Tibial nerve (tissue), 4 donors: ENCODE measurements around the gene TCF12. TPM values are rescaled to one million over a fixed set of nuclear protein-coding genes. Genes with fewer than 3 reads are reported as not detected.

Experiments
- DNase-seq, 2 donors: peaks; one replicate each; pipeline ENCODE4 v3.0.0-alpha.2; 2019; ENCODE audit warnings: low spot score in 2 of 2
- H3K27ac ChIP-seq, 4 donors: fragments of 200-600 bp; sonication (generic) in 3 of 4; one replicate each; pipeline ENCODE4 v1.5.1; 2017 to 2019; ENCODE audit warnings: mild to moderate bottlenecking in 1 of 4
- H3K27me3 ChIP-seq, 2 donors: fragments of 200-600 bp; sonication (generic) in 1 of 2; one replicate each; pipeline versions ENCODE4 v1.5.1 to v1.6.0; 2017 to 2019
- H3K36me3 ChIP-seq, 3 donors: fragments of 200-600 bp; sonication (generic); one replicate each; pipeline ENCODE4 v1.5.1; 2018 to 2019
- H3K4me1 ChIP-seq, 4 donors: fragments of 200-600 bp; sonication (generic) in 3 of 4; one replicate each; pipeline ENCODE4 v1.5.1; 2017 to 2019
- H3K4me3 ChIP-seq, 4 donors: fragments of 200-600 bp; sonication (generic) in 3 of 4; one replicate each; pipeline ENCODE4 v1.5.1; 2017 to 2019; ENCODE audit warnings: mild to moderate bottlenecking in 1 of 4, moderate library complexity in 1 of 4
- H3K9me3 ChIP-seq, 4 donors: fragments of 200-600 bp; sonication (generic) in 3 of 4; one replicate each; pipeline ENCODE4 v1.5.1; 2017 to 2019
- EP300 ChIP-seq, 2 donors: sonication (generic); formaldehyde crosslinking; IDR thresholded peaks; one replicate each; pipeline ENCODE4 v1.6.1; 2017; ENCODE audit warnings: antibody characterized with exemption in 2 of 2, mild to moderate bottlenecking in 1 of 2
- POLR2A ChIP-seq, 2 donors: fragments of 450-650 bp; IDR thresholded peaks; one replicate each; pipeline ENCODE4 v1.6.1; 2017; ENCODE audit warnings: antibody characterized with exemption in 2 of 2, mild to moderate bottlenecking in 2 of 2, moderate library complexity in 2 of 2
- WGBS, 2 donors: methylation state at CpG; one replicate each; pipeline ENCODE4 v1.1.5; 2018; 5-methylcytosine and 5-hydroxymethylcytosine counted together
- total RNA-seq, 4 donors: library from RNA; depleted of rRNA; stranded (reverse); fragments of >200 nt; gene quantifications; one replicate each; pipeline ENCODE4 v1.1.0, GENCODE V29; 2016
- TF ChIP-seq, protein P1 (sequence below), 5 experiments: fragments of 200-600 bp in 3 of 5; fragments of 450-650 bp in 2 of 5; sonication (generic) in 3 of 5; IDR thresholded peaks; one replicate each; pipeline ENCODE4 v1.5.1; 2016 to 2019; ENCODE audit warnings: antibody characterized with exemption in 5 of 5, mild to moderate bottlenecking in 3 of 5, moderate library complexity in 2 of 5

Gene TCF12
- total RNA-seq, 4 donors from 2014 or later = 117 to 181 (median 174) TPM

DNA sequence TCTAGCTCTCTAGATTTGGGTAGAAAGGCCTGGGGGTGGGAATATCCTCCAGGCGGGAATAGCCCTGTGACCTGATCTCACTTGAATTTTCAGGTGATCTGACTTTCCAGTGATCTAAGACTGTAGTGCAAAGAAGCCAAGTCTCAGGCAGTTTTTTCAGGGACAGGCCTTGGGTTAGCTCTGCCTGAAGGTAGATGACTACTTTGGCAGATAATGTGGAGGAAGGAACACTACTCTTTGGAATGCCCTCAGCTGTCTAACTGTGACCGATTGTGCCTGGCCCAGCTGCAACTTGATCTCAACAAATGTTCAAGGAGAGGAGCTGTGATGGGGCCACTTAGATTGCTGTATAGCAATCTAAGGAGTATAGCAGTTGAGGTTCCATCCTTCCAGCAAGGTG is 193.7 kb downstream of the TCF12 start:
- DNase-seq = no peak
- WGBS, 2 donors = 71 to 86% methylated on average over 2 of the region's 2 CpGs
- peaks cover 0 to 17% (median 9%) of the 10 kb centered on the region in 4 donors for H3K4me1 ChIP-seq

DNA sequence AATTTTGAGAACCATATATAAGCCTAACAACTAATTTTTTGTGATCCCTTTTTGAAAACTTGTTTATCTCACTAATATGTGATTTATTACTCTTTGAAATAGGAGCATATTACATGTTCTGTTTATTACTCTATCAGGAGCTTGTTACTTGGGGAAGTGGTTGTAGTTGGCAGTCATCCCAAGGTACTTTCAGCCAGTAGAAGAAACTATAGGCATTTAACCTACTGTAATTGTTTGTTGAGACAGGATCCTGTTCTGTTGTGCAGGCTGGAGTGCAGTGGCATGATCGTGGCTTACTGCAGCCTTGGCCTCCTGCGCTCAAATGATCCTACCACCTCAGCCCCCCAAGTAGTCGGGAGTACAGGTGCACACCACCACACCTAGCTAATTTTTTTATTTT is 195.6 kb downstream of the TCF12 start:
- no peak for DNase-seq
- WGBS, 2 donors = 74 to 77% methylated on average over 3 of the region's 3 CpGs
- Histone ChIP-seq H3K4me3 (no peak overlapping the region), H3K36me3 (no peaks in the 10 kb centered on the region), H3K9me3 (no peaks in the 10 kb centered on the region), H3K27ac (no peak overlapping the region), H3K4me1 (peaks cover 0 to 33% (median 15%) of the 10 kb centered on the region in 4 donors), H3K27me3 (no peaks in the 10 kb centered on the region)
- TF ChIP-seq POLR2A (IDR thresholded peaks at IDR 0.05) (no peak), EP300 (IDR thresholded peaks at IDR 0.05) (no peak)
- TF ChIP-seq, protein P1, sequence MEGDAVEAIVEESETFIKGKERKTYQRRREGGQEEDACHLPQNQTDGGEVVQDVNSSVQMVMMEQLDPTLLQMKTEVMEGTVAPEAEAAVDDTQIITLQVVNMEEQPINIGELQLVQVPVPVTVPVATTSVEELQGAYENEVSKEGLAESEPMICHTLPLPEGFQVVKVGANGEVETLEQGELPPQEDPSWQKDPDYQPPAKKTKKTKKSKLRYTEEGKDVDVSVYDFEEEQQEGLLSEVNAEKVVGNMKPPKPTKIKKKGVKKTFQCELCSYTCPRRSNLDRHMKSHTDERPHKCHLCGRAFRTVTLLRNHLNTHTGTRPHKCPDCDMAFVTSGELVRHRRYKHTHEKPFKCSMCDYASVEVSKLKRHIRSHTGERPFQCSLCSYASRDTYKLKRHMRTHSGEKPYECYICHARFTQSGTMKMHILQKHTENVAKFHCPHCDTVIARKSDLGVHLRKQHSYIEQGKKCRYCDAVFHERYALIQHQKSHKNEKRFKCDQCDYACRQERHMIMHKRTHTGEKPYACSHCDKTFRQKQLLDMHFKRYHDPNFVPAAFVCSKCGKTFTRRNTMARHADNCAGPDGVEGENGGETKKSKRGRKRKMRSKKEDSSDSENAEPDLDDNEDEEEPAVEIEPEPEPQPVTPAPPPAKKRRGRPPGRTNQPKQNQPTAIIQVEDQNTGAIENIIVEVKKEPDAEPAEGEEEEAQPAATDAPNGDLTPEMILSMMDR (IDR thresholded peaks at IDR 0.05) = no peak

More for the DNA sequence above, 193.7 kb downstream of the TCF12 start:
- no peaks in the 10 kb centered on the region for H3K36me3 ChIP-seq
- H3K9me3 ChIP-seq = no peaks in the 10 kb centered on the region
- TF ChIP-seq EP300 (IDR thresholded peaks at IDR 0.05) (no peak), POLR2A (IDR thresholded peaks at IDR 0.05) (no peak)
- TF ChIP-seq, protein P1 (IDR thresholded peaks at IDR 0.05) = no peak
- no peak overlapping the region for H3K27ac ChIP-seq
- H3K4me3 ChIP-seq = no peak overlapping the region
- H3K27me3 ChIP-seq = no peaks in the 10 kb centered on the region

DNA sequence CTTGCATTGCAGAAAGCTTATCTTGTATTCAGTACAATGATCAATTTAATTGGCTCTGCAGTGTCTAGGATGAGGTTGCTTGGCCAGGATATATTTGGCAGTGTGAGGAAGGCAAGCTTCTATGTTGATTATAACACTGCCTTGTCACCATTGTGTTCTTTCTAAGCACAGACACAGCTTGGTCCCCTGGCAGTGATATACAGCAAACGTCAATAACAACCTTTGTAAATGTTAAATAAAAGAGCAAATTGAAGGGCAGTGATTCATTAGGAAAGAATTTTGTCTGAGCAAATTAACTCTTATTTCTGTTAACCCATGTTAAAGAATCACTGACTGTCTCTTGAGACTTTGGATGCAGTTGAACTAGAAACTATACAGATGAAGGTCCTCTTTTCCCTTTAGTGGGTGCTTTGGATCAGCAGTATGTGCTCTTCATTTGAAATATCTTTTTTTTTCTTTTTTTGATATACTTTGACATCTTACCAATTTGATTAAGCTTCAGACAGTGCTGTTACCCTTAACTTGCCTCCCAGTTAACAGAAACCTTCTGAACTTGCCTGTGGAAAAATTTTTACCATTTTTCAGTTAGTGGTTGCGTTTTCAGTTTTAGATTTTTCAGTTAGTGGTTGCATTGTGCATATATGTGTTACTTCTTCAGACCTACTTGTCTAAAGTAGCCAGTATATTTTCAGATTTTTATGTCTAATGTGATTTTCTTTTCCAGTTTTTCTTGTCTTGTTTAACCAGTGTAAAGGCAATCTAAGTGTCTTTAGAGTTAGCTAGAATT is 199.8 kb downstream of the TCF12 start:
- Histone ChIP-seq H3K27me3 (no peaks in the 10 kb centered on the region), H3K4me1 (peaks cover 0 to 51% (median 15%) of the 10 kb centered on the region in 4 donors), H3K4me3 (no peak overlapping the region), H3K27ac (no peak overlapping the region), H3K36me3 (no peaks in the 10 kb centered on the region), H3K9me3 (no peaks in the 10 kb centered on the region)
- WGBS, 2 donors = 40 to 43% methylated on average over 2 of the region's 2 CpGs
- TF ChIP-seq POLR2A (IDR thresholded peaks at IDR 0.05) = no peak
- no peak for DNase-seq

DNA sequence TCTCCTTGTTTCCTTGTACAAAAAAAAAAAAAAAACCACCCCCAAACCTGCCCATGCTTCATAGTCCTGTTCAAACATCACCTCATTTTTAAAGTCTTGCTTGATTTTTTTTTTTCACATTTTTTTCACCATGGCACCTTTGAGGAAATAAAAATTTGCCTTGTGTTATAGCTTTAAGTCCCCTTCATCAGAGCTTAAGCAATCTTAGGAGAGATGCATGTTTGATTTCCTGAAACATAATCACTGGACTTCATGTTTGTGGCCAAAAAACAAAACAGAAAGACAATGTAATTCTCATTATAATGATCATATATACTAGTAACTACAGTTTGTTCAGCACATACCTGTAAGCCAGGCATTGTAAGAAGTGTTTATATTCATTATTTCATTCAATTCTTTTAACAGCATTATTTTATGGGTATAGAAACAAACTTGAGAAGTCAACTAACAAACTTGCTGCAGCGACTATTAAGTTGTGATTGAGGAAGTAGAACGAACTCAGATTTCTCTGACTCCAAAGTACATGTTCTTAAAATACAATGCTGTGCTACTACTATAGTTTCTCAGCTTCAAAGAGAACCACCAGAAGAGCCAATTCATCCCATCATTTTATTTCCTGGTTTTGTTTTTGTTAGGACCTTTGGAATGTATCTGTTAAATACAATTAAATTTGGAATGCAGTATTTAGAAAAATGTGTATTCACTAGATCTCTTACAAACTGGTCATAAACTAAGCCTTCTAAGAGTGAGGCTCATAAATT is 203.8 kb downstream of the TCF12 start:
- H3K36me3 ChIP-seq = no peaks in the 10 kb centered on the region
- 38 to 49% methylated on average over 2 of the region's 2 CpGs for WGBS, 2 donors
- peaks cover 0 to 35% (median 7%) of the 10 kb centered on the region in 4 donors for H3K4me1 ChIP-seq
- no peaks in the 10 kb centered on the region for H3K9me3 ChIP-seq
- DNase-seq = no peak
- no peaks in the 10 kb centered on the region for H3K27me3 ChIP-seq
- TF ChIP-seq POLR2A (IDR thresholded peaks at IDR 0.05) (no peak), EP300 (IDR thresholded peaks at IDR 0.05) (no peak)
- no peak overlapping the region for H3K4me3 ChIP-seq
- H3K27ac ChIP-seq = no peak overlapping the region

DNA sequence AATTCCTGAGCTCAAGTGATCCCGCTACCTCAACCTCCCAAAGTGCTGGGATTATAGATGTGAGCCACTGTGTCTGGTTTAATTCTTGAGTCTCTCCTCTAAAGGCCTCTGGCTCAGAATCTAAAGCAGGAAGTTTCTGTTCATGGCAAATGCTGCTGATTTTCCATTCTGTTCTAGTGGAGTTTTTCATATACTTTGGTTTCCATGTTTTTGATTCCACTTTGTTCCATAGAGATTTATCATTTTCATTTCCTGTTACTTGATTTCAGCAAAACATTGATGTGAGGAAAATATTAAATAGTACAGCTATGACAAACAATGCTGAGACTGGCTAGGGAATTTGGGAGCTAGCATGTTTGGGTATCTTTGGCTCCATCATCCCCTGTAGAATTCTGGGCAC is 205.6 kb downstream of the TCF12 start:
- DNase-seq = no peak
- TF ChIP-seq EP300 (IDR thresholded peaks at IDR 0.05) = no peak
- TF ChIP-seq, protein P1 (IDR thresholded peaks at IDR 0.05) = no peak
- TF ChIP-seq POLR2A (IDR thresholded peaks at IDR 0.05) = no peak
- Histone ChIP-seq H3K9me3 (no peaks in the 10 kb centered on the region), H3K4me1 (peaks cover 0 to 20% (median 0%) of the 10 kb centered on the region in 4 donors), H3K27ac (no peak overlapping the region), H3K27me3 (no peaks in the 10 kb centered on the region), H3K36me3 (no peaks in the 10 kb centered on the region), H3K4me3 (no peak overlapping the region)
- 100% methylated on average over 1 of the region's 1 CpG for WGBS, 2 donors

DNA sequence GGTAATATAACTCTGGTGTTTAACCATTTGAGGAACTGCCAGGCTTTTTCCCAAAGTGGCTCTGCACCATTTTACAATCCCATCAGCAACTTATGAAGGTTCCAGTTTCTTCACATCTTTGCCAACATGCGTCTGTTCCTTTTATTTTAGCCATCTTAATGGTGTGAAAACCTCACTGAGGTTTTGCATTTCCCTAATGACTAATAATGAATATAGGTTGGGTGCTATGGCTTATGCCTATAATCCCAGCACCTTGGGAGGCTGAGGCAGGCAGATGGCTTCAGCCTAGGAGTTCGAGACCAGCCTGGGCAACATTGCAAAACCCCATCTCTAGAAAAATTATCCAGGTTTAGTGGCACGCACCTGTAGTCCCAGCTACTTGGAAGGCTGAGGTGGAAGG is 210.6 kb downstream of the TCF12 start:
- TF ChIP-seq POLR2A (IDR thresholded peaks at IDR 0.05) = no peak
- TF ChIP-seq EP300 (IDR thresholded peaks at IDR 0.05) = no peak
- TF ChIP-seq, protein P1 (IDR thresholded peaks at IDR 0.05) = no peak
- 95 to 96% methylated on average over 3 of the region's 3 CpGs for WGBS, 2 donors
- H3K27ac ChIP-seq = no peak overlapping the region
- H3K36me3 ChIP-seq = no peaks in the 10 kb centered on the region
- H3K9me3 ChIP-seq = no peaks in the 10 kb centered on the region
- peaks cover 0 to 9% (median 0%) of the 10 kb centered on the region in 4 donors for H3K4me1 ChIP-seq
- H3K4me3 ChIP-seq = no peak overlapping the region
- DNase-seq = no peak
- no peaks in the 10 kb centered on the region for H3K27me3 ChIP-seq
